ENCODE measurements around the gene NTSR1. TPM values are rescaled to one million over a fixed set of nuclear protein-coding genes. Genes with fewer than 3 reads are reported as not detected.

NTSR1 gene
- total RNA-seq, 2 experiments from 2014 or later = not detected

DNA sequence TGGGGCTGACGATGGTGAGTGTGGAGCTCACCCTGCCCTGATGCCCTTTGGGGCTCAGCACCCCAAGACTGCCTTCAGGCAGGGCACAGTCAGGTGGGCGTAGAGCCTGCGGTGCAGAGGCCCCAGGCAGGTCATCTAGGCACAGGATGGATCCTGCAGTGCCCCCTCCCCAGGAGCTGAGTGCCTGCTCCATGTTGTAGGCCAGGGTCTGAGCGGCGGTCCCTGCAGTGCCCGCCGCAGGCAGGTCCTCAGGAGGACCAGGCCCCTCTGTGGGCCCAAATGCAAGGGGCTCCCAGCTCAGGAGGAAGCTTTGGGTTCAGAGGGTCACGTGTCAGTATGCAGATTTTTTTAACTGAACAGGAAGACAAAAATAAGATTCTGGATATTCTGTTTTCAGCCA is 90.4 kb downstream of the NTSR1 start:
- CTCF ChIA-PET = interaction anchor here (0.7 kb wide), 1 partner anchor 299 kb away, joined by 3 read pairs; no protein-coding TSS in a partner anchor
- H3K4me3 Mint-ChIP-seq = no peak overlapping the region
- H3K4me1 Mint-ChIP-seq (ENCODE audit: low read depth) = peaks cover 16% of the 10 kb centered on the region
- intact Hi-C loops (cut with micrococcal nuclease) = loop anchor here (5.0 kb wide), 2 partner anchors 123 to 138 kb away; partner anchors contain the start of gene GID8
- H3K27ac Mint-ChIP-seq = no peak overlapping the region
- H3K9me3 Mint-ChIP-seq = no peaks in the 10 kb centered on the region
- POLR2A ChIA-PET = no interaction called here
- DNase-seq = no peak
- H3K36me3 Mint-ChIP-seq = peaks cover 12% of the 10 kb centered on the region
- no peaks in the 10 kb centered on the region for H3K27me3 Mint-ChIP-seq

DNA sequence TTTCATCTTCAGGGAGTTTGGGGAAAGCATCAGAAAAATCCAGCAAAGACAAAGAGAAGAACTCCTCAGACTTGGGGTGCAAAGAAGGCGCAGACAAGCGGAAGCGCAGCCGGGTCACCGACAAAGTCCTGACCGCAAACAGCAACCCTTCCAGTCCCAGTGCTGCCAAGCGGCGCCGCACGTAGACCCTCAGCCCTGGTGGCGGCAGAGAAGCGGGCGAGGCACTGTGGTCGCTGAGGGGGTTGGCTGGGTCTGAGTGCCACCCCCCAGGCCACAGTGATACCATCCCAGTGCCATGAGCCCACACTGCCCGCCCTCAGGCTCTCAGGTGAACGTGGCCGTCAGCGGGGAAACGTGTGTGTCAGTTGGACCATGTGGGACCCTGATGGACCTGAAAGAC is 90.8 kb downstream of the NTSR1 start:
- intact Hi-C loops (cut with micrococcal nuclease) = loop anchor here (5.0 kb wide), 2 partner anchors 123 to 138 kb away; partner anchors contain the start of gene GID8
- Mint-ChIP-seq H3K9me3 (no peaks in the 10 kb centered on the region), H3K4me3 (no peak overlapping the region), H3K27me3 (no peaks in the 10 kb centered on the region), H3K27ac (no peak overlapping the region), H3K36me3 (peaks cover 12% of the 10 kb centered on the region), H3K4me1 (ENCODE audit: low read depth) (peaks cover 17% of the 10 kb centered on the region)
- DNase-seq = no peak
- POLR2A ChIA-PET = no interaction called here
- CTCF ChIA-PET = interaction anchor here (0.7 kb wide), 1 partner anchor 300 kb away, joined by 3 read pairs; no protein-coding TSS in a partner anchor

GRCh38 chr20:62799873-62800272 is 91.2 kb downstream of the NTSR1 start:
- H3K4me1 Mint-ChIP-seq (ENCODE audit: low read depth) = peaks cover 15% of the 10 kb centered on the region
- no peak overlapping the region for H3K27ac Mint-ChIP-seq
- CTCF ChIA-PET = interaction anchor here (0.7 kb wide), 1 partner anchor 300 kb away, joined by 3 read pairs; no protein-coding TSS in a partner anchor
- POLR2A ChIA-PET = no interaction called here
- no peaks in the 10 kb centered on the region for H3K27me3 Mint-ChIP-seq
- peaks cover 12% of the 10 kb centered on the region for H3K36me3 Mint-ChIP-seq
- intact Hi-C loops (cut with micrococcal nuclease) = loop anchor here (5.0 kb wide), 2 partner anchors 122 to 137 kb away; partner anchors contain the start of gene GID8
- DNase-seq = no peak
- no peaks in the 10 kb centered on the region for H3K9me3 Mint-ChIP-seq
- H3K4me3 Mint-ChIP-seq = no peak overlapping the region

DNA sequence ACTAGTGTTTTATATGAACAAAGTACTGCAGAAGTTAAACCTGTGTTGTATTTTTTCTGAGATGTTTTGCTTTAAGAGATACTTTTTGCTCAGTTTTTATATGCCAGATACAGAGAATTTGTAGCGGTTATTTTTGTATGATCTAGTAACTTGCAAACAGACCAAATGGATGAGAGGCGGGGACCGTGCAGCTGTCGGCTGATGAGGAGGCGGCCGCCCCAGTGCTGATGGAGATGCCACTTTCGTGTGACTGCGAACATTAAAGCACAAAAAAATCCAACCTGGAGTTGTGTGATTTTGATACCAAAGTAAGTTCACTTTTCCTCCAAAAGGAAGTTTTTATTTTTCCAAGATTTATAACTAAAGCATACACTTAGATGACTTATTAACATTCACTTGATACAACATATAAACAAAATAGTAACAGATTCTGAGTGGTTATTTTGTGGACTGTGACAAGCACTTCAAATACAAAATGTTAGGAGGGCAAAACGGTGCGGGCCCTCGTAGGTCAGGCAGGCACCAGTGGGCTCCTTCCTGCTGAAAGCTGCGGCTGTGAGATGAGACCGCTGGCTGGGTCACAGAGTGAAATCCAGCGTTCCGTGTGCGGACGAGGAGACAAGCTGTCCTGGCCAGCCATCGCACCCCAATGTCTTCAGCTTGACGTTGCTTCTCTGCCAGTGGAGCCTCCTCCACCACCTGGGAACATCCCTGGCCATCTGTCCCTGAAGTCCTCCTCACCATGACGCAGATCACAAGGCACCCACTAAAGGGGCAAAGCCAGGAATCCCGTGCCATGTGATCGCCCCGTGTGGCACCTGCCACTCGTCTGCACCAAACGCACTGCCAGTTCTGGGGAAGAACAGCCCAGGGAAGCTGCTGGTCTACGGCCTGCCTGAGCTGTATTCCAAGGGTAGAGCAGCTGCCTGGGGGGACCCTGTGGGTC is 92.0 kb downstream of the NTSR1 start:
- Mint-ChIP-seq H3K27me3 (no peaks in the 10 kb centered on the region), H3K4me3 (no peak overlapping the region), H3K9me3 (no peaks in the 10 kb centered on the region), H3K4me1 (ENCODE audit: low read depth) (peaks cover 15% of the 10 kb centered on the region), H3K36me3 (peaks cover 12% of the 10 kb centered on the region), H3K27ac (no peak overlapping the region)
- CTCF ChIA-PET = no interaction called here
- DNase-seq = no peak
- intact Hi-C loops (cut with micrococcal nuclease) = no loop called here
- POLR2A ChIA-PET = no interaction called here

DNA sequence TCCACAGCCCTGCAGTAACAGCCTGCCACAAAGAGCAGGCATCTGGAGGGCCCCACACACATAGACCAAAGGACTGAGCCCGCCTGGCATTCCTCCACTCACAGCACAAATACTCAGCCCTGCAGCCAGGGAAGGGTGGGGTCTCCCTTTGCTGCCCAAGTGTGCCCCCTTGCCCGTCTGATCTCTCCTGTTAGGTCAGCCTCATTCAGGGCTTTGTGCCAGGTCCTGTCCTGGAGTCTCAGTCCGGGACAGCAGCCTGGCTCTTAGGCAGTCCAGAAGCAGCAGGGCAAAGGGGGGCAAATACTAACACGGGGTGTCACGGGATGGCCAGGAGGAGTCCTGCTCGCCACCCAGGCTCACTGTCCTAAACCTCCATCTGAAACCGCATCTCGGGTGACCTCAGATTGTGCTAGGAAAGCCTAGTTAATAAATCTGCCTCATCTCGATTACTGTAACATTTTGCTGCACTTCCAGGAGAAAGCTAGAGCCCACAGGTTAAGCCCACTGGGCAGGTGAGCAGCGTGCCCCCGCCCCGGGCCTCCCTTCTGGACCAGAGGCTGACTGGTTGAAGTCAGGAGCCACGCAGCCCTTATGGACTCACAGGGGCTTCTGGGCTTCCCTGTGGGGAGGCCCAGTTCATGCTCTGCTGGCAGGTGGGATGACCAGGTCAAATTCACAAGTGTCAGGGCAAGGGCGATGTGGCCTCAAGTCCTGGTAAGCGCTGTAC is 92.8 kb downstream of the NTSR1 start:
- H3K36me3 Mint-ChIP-seq = peaks cover 12% of the 10 kb centered on the region
- no peak for DNase-seq
- no peaks in the 10 kb centered on the region for H3K9me3 Mint-ChIP-seq
- CTCF ChIA-PET = no interaction called here
- POLR2A ChIA-PET = no interaction called here
- peaks cover 19% of the 10 kb centered on the region for H3K4me1 Mint-ChIP-seq (ENCODE audit: low read depth)
- H3K4me3 Mint-ChIP-seq = no peak overlapping the region
- H3K27ac Mint-ChIP-seq = no peak overlapping the region
- no peaks in the 10 kb centered on the region for H3K27me3 Mint-ChIP-seq
- intact Hi-C loops (cut with micrococcal nuclease) = no loop called here

DNA sequence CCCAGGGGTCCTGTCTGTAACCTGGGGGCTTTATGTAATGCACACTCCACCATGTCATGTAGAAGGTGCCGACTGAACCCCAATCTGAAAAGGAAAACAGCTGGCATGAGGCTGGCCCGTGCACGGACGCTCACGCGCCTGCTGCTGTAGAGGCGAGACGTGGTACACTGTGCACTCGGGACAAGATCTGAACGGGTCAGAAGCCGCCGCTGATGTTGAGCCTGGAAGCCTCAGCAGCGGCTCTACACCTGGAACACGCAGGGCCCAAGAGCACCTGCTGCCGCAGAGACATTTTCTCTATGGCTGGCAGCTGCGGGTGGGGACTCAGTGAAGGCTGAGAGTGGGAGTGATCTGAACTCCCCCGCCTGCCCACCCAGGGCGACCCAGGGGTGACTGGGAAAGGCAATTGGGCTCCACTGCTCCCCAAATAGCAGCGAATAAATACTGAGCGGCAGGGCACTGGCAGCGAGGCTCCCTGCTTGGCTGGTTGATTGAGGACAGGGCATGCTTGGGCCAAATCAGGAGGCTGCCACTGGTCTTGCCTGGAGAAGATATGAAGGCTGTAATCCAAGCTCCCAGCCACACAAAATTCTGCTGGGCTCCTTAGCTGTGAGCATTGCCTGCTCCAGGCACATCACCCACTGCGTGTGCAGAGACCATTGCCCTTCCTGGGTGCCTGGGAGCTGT is 93.5 kb downstream of the NTSR1 start:
- Mint-ChIP-seq H3K27me3 (no peaks in the 10 kb centered on the region), H3K4me1 (ENCODE audit: low read depth) (peaks cover 22% of the 10 kb centered on the region), H3K27ac (no peak overlapping the region), H3K9me3 (no peaks in the 10 kb centered on the region), H3K36me3 (peaks cover 12% of the 10 kb centered on the region), H3K4me3 (no peak overlapping the region)
- intact Hi-C loops (cut with micrococcal nuclease) = no loop called here
- POLR2A ChIA-PET = interaction anchor here (0.6 kb wide), 1 partner anchor 71 kb away, joined by 3 read pairs; no protein-coding TSS in a partner anchor
- CTCF ChIA-PET = no interaction called here
- DNase-seq = no peak

GRCh38 chr20:62804021-62804626 is 95.5 kb downstream of the NTSR1 start:
- Mint-ChIP-seq H3K4me3 (peak overlapping the region; percentile 75), H3K27me3 (no peaks in the 10 kb centered on the region), H3K4me1 (ENCODE audit: low read depth) (peaks cover 24% of the 10 kb centered on the region), H3K27ac (peak overlapping the region; percentile 66), H3K9me3 (no peaks in the 10 kb centered on the region), H3K36me3 (peaks cover 16% of the 10 kb centered on the region)
- ChIA-PET POLR2A (interaction anchor here (0.6 to 1.6 kb wide), 3 partner anchors 9 to 10 kb away, joined by 3 to 4 read pairs (median 3); no protein-coding TSS in a partner anchor), CTCF (interaction anchor here (1.1 to 2.1 kb wide), 3 partner anchors 12 to 304 kb away, joined by 3 to 6 read pairs (median 3); no protein-coding TSS in a partner anchor)
- intact Hi-C loops (cut with micrococcal nuclease) = loop anchor here (1.0 kb wide), 1 partner anchor 10 kb away; no protein-coding TSS in a partner anchor
- no peak for DNase-seq

GRCh38 chr20:62804627-62805154 is 96.1 kb downstream of the NTSR1 start, which contains the start of gene OGFR:
Gene OGFR (plus strand): TSS chr20:62804835. CDS start chr20:62804860, 25 bp downstream.
- peak within 1 kb of the TSS; percentile 85 for H3K27ac Mint-ChIP-seq
- peaks cover 16% of the 10 kb centered on the region for H3K36me3 Mint-ChIP-seq
- intact Hi-C loops (cut with micrococcal nuclease) = loop anchor here (1.0 kb wide), 1 partner anchor 10 kb away; no protein-coding TSS in a partner anchor
- POLR2A ChIA-PET = interaction anchor here (0.6 to 1.6 kb wide), 2 partner anchors 9 to 10 kb away, joined by 3 to 4 read pairs; no protein-coding TSS in a partner anchor
- peak within 1 kb of the TSS; percentile 89 for H3K4me3 Mint-ChIP-seq
- H3K4me1 Mint-ChIP-seq (ENCODE audit: low read depth) = peaks cover 24% of the 10 kb centered on the region
- no peaks in the 10 kb centered on the region for H3K9me3 Mint-ChIP-seq
- CTCF ChIA-PET = interaction anchor here (1.1 to 2.1 kb wide), 2 partner anchors 13 to 305 kb away, joined by 3 to 6 read pairs; no protein-coding TSS in a partner anchor
- no peaks in the 10 kb centered on the region for H3K27me3 Mint-ChIP-seq
- peak; percentile 74 for DNase-seq

DNA sequence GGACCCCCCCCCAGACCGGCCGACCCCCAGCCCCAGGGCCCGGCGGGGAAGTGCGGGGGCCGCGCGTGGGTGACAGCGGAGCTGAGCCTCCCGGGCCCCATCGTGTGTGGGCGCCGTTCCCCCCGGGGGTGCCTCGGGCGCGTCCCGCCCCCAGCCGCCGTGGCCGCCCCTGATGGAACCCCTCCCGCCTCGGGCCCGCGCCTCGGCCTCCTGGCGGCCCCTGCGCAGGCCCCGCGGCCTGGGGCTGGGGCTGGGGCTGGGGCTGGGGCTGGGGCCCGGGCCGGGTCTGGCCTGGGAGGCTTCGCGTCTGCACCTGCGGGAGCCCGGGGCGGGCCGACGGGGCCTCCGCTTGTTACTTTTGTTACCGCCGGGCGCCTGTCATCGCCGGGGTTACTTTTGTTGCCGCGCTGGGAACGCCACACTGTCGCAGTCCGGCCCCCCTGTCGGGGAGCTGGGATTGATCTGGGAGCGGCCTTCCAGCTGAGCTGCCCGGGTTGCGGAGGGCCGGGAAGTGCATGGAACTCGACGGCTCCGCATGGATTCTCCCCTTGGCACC is 96.6 kb downstream of the NTSR1 start:
- H3K27me3 Mint-ChIP-seq = no peaks in the 10 kb centered on the region
- DNase-seq = peak; percentile 51
- no peak overlapping the region for H3K27ac Mint-ChIP-seq
- peaks cover 24% of the 10 kb centered on the region for H3K4me1 Mint-ChIP-seq (ENCODE audit: low read depth)
- intact Hi-C loops (cut with micrococcal nuclease) = no loop called here
- ChIA-PET POLR2A (interaction anchor here (0.6 to 1.6 kb wide), 3 partner anchors 10 to 11 kb away, joined by 3 to 4 read pairs (median 3); no protein-coding TSS in a partner anchor), CTCF (interaction anchor here (1.1 to 2.1 kb wide), 3 partner anchors 9 to 305 kb away, joined by 3 to 6 read pairs (median 3); partner anchors contain the start of gene MRGBP)
- peak overlapping the region; percentile 80 for H3K4me3 Mint-ChIP-seq
- peaks cover 16% of the 10 kb centered on the region for H3K36me3 Mint-ChIP-seq
- H3K9me3 Mint-ChIP-seq = no peaks in the 10 kb centered on the region

GRCh38 chr20:62805711-62806382 is 97.2 kb downstream of the NTSR1 start:
- no peaks in the 10 kb centered on the region for H3K9me3 Mint-ChIP-seq
- peak overlapping the region; percentile 49 for H3K27ac Mint-ChIP-seq
- H3K4me3 Mint-ChIP-seq = peak overlapping the region; percentile 80
- H3K36me3 Mint-ChIP-seq = peaks cover 18% of the 10 kb centered on the region
- POLR2A ChIA-PET = interaction anchor here (0.9 to 1.6 kb wide), 2 partner anchors 10 to 11 kb away, joined by 3 read pairs; no protein-coding TSS in a partner anchor
- intact Hi-C loops (cut with micrococcal nuclease) = no loop called here
- CTCF ChIA-PET = interaction anchor here (1.2 to 2.1 kb wide), 2 partner anchors 10 to 15 kb away, joined by 3 to 6 read pairs; partner anchors contain the start of gene MRGBP
- H3K27me3 Mint-ChIP-seq = no peaks in the 10 kb centered on the region
- DNase-seq = no peak
- peaks cover 24% of the 10 kb centered on the region for H3K4me1 Mint-ChIP-seq (ENCODE audit: low read depth)

All from activated CD4-positive, alpha-beta memory T cell treated with anti-CD3 and anti-CD28 coated beads for 36 hours (primary cell).